ENCODE results near the gene PBX2. TPM values are rescaled to one million over a fixed set of nuclear protein-coding genes. Genes with fewer than 3 reads are reported as not detected.

The PBX2 gene
- total and polyA plus RNA-seq, 2 of the 4 experiments (the other 2 are of a cell fraction), result 17.7 to 56.8 TPM

DNA sequence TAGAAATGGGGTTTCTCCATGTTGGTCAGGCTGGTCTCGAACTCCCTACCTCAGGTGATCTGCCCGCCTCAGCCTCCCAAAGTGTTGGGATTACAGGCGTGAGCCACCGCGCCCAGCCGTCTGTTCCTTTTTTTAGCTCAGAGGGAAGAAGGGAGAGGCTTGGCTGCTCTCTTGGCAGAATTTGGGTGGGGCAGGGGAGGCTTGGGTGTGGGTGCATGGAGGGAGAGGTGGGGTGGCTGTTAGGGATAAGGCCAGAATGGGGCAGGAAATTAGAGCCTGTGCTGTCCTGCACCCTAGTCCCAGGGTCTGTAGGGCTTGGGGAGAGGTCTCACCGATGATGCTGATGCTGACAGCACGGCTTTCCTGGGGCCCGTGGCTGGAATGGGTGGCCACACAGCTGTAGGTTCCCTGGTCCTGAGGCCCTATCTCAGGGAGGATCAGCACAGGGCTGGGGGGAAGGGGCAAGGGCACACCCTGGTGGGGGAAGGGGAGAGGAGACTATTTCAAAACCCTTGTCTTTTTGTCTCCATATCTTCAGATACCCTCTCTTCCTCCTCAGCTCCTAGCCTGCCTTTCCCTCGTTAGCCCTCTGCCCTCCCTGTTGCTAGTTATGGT, 8.0 kb downstream of the PBX2 start:
- Histone ChIP-seq H3K4me2 (ENCODE audit: low read depth, low read length) (no peak overlapping the region), H2BK15ac (ENCODE audit: low read depth, low read length) (no peak overlapping the region), H3K27me3 (ENCODE audit: control insufficient read depth, insufficient read depth, low read length) (no peaks in the 10 kb centered on the region), H2AK9ac (replicated peaks; ENCODE audit: low read depth, low read length, poor library complexity) (peak overlapping the region; percentile 14), H3K9ac (ENCODE audit: low read depth, low read length) (no peak overlapping the region), H2BK20ac (ENCODE audit: low read depth, low read length) (no peak overlapping the region), H2BK5ac (ENCODE audit: low read depth, low read length, poor library complexity, severe bottlenecking) (no peak overlapping the region), H3K23ac (ENCODE audit: low read depth, low read length) (no peak overlapping the region), H3K4me3 (ENCODE audit: insufficient read depth, low read depth, low read length) (no peak overlapping the region), H2BK120ac (ENCODE audit: low read depth, low read length) (no peak overlapping the region), H4K20me1 (ENCODE audit: insufficient read depth, low read length) (peaks cover 3% of the 10 kb centered on the region; the same call in 1 of the 2 replicates), H3K9me3 (ENCODE audit: control insufficient read depth, insufficient read depth, low read length) (no peaks in the 10 kb centered on the region), H4K8ac (ENCODE audit: low read depth in 2 of 2, low read length in 2 of 2) (no peak overlapping the region), H3K9me1 (ENCODE audit: insufficient read depth, low read length) (peaks cover 15% of the 10 kb centered on the region), H3K18ac (ENCODE audit: low read depth, low read length) (no peak overlapping the region), H4K5ac (ENCODE audit: low read depth, low read length) (no peak overlapping the region), H3K27ac (ENCODE audit: insufficient read depth, low read length) (no peak overlapping the region), H3K14ac (replicated peaks; ENCODE audit: low read depth, low read length) (no peak overlapping the region), H4K91ac (ENCODE audit: insufficient read depth, low read depth, low read length) (no peak overlapping the region), H3K36me3 (ENCODE audit: control insufficient read depth, insufficient read depth, low read length) (peaks cover 28% of the 10 kb centered on the region), H3K4ac (ENCODE audit: low read depth, low read length) (no peak overlapping the region), H3K79me1 (ENCODE audit: low read depth in 1 of 2, low read length in 2 of 2) (peaks cover 11 to 35% of the 10 kb centered on the region in 2 experiments), H3K56ac (ENCODE audit: extremely low read depth, insufficient read depth, low read length) (no peak overlapping the region), H2AFZ (replicated peaks; ENCODE audit: low read length, poor library complexity) (no peak overlapping the region), H2AK5ac (ENCODE audit: low read depth, low read length) (no peak overlapping the region), H3K4me1 (ENCODE audit: control insufficient read depth, insufficient read depth, low read length) (no peaks in the 10 kb centered on the region)
- DNase-seq, result no peak
- ChIA-PET CTCF (no interaction called here), POLR2A (ENCODE audit: unreplicated experiment) (interaction anchor here (0.6 kb wide), 1 partner anchor 790 kb away, joined by 9 read pairs; no protein-coding TSS in a partner anchor)
- no peak for ATAC-seq (ENCODE audit: low read depth)
- no peak for TF ChIP-seq BHLHE40 (IDR thresholded peaks at IDR 0.05; ENCODE audit: low read depth, low read length)
- TF ChIP-seq RFX5 (IDR thresholded peaks at IDR 0.05; ENCODE audit: low read depth, low read length), result no peak
- TF ChIP-seq, protein P1, sequence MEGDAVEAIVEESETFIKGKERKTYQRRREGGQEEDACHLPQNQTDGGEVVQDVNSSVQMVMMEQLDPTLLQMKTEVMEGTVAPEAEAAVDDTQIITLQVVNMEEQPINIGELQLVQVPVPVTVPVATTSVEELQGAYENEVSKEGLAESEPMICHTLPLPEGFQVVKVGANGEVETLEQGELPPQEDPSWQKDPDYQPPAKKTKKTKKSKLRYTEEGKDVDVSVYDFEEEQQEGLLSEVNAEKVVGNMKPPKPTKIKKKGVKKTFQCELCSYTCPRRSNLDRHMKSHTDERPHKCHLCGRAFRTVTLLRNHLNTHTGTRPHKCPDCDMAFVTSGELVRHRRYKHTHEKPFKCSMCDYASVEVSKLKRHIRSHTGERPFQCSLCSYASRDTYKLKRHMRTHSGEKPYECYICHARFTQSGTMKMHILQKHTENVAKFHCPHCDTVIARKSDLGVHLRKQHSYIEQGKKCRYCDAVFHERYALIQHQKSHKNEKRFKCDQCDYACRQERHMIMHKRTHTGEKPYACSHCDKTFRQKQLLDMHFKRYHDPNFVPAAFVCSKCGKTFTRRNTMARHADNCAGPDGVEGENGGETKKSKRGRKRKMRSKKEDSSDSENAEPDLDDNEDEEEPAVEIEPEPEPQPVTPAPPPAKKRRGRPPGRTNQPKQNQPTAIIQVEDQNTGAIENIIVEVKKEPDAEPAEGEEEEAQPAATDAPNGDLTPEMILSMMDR (conservative IDR thresholded peaks at IDR 0.05; ENCODE audit: low read depth, low read length), result no peak
- no peak for TF ChIP-seq RAD21 (IDR thresholded peaks at IDR 0.05; ENCODE audit: low read length)
- TF ChIP-seq CHD1 (IDR thresholded peaks at IDR 0.05; ENCODE audit: low read depth, low read length), result no peak
- no peak for TF ChIP-seq CEBPB (IDR thresholded peaks at IDR 0.05; ENCODE audit: low read depth, low read length)
- no peak for TF ChIP-seq RCOR1 (IDR thresholded peaks at IDR 0.05; ENCODE audit: insufficient replicate concordance, low read length)
- no peak for TF ChIP-seq MAZ (IDR thresholded peaks at IDR 0.05; ENCODE audit: borderline replicate concordance, low read depth, low read length)
- TF ChIP-seq MAFK (IDR thresholded peaks at IDR 0.05; ENCODE audit: low read depth, low read length), result no peak
- no peak for TF ChIP-seq POLR2A (IDR thresholded peaks at IDR 0.05; ENCODE audit: low read depth, low read length)
- no peak for TF ChIP-seq SMC3 (IDR thresholded peaks at IDR 0.05; ENCODE audit: low read depth, low read length)
- TF ChIP-seq MXI1 (IDR thresholded peaks at IDR 0.05; ENCODE audit: borderline replicate concordance, low read depth, low read length), result no peak
- BruUV-seq (replicated peaks), result no TSS peak
- in situ Hi-C loops (cut with MboI; ENCODE audit: low sequenced_read_pairs) (loop anchor here (25.0 kb wide), 1 partner anchor 780 kb away; the partner anchor contains the start of genes BRD2 and HLA-DMA), intact Hi-C loops (cut with micrococcal nuclease) (no loop called here), dilution Hi-C loops (cut with HindIII; ENCODE audit: low sequenced_read_pairs, unreplicated experiment) (no loop called here)
- WGBS, 2 experiments (ENCODE audit: extremely low coverage in 2 of 2, insufficient read length in 1 of 2), result no CpG with 5 or more reads among the region's 10 CpGs
